WTC11 (cell line): ENCODE data around the gene SPRYD7.

Experiments
- ATF1 ChIP-seq: sonication (generic); formaldehyde crosslinking; IDR thresholded peaks from 2 replicates; pipeline ENCODE4 v1.8.1; 2023; ENCODE audit warnings: mild to moderate bottlenecking, moderate library complexity, missing genetic modification reagents
- CREB1 ChIP-seq: sonication (generic); formaldehyde crosslinking; IDR thresholded peaks from 2 replicates; pipeline ENCODE4 v1.8.0; 2023; ENCODE audit warnings: mild to moderate bottlenecking, missing genetic modification reagents
- E2F1 ChIP-seq: sonication (generic); formaldehyde crosslinking; IDR thresholded peaks from 2 replicates; pipeline ENCODE4 v1.8.0; 2022; ENCODE audit warnings: mild to moderate bottlenecking, missing genetic modification reagents
- ETV6 ChIP-seq: sonication (generic); formaldehyde crosslinking; IDR thresholded peaks from 2 replicates; pipeline ENCODE4 v1.8.1; 2022; ENCODE audit warnings: mild to moderate bottlenecking, missing genetic modification reagents
- KAT7 ChIP-seq: sonication (generic); formaldehyde crosslinking; IDR thresholded peaks from 2 replicates; pipeline ENCODE4 v1.8.1; 2023; ENCODE audit warnings: missing genetic modification reagents, mild to moderate bottlenecking, borderline replicate concordance
- TF ChIP-seq, protein P1 (sequence below): sonication (generic); formaldehyde crosslinking; IDR thresholded peaks from 2 replicates; pipeline ENCODE4 v1.8.0; 2022; ENCODE audit warnings: mild to moderate bottlenecking, missing genetic modification reagents
- TF ChIP-seq, protein P2 (sequence below): sonication (generic); formaldehyde crosslinking; IDR thresholded peaks from 2 replicates; pipeline ENCODE4 v1.8.1; 2022; ENCODE audit warnings: mild to moderate bottlenecking, moderate library complexity, missing genetic modification reagents
- TF ChIP-seq, protein P3 (sequence below): fragments of 200-600 bp; IDR thresholded peaks from 2 replicates; pipeline ENCODE4 v1.8.0; 2022; ENCODE audit warnings: antibody characterized with exemption

DNA sequence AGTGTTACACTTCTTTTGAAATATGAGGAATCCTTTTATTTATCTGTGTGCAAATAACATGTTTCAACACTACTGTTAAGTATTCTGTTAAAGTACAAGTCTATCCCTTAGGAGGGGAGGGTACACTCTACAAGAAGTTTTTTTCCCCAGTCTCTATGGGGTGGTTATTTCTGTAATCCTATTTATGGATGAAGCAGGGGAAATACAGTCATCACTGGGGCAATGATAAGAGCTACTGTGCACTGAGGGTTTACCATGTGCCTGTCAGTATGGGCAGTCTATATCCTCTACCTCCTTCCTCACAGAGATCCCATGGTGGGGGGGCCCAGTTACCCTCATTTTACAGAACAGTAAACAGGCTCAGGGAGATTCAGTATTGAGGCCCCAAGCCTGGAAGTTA is 44.1 kb upstream of the SPRYD7 start:
- TF ChIP-seq ATF1 (no peak), KAT7 (CRISPR knock-in tag) (no peak), CREB1 (CRISPR knock-in tag) (no peak), ETV6 (CRISPR knock-in tag) (no peak), E2F1 (no peak)
- TF ChIP-seq, protein P1, sequence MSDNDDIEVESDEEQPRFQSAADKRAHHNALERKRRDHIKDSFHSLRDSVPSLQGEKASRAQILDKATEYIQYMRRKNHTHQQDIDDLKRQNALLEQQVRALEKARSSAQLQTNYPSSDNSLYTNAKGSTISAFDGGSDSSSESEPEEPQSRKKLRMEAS (CRISPR knock-in tag): no peak
- TF ChIP-seq, protein P2, sequence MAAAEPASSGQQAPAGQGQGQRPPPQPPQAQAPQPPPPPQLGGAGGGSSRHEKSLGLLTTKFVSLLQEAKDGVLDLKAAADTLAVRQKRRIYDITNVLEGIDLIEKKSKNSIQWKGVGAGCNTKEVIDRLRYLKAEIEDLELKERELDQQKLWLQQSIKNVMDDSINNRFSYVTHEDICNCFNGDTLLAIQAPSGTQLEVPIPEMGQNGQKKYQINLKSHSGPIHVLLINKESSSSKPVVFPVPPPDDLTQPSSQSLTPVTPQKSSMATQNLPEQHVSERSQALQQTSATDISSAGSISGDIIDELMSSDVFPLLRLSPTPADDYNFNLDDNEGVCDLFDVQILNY (CRISPR knock-in tag): no peak
- TF ChIP-seq, protein P3, sequence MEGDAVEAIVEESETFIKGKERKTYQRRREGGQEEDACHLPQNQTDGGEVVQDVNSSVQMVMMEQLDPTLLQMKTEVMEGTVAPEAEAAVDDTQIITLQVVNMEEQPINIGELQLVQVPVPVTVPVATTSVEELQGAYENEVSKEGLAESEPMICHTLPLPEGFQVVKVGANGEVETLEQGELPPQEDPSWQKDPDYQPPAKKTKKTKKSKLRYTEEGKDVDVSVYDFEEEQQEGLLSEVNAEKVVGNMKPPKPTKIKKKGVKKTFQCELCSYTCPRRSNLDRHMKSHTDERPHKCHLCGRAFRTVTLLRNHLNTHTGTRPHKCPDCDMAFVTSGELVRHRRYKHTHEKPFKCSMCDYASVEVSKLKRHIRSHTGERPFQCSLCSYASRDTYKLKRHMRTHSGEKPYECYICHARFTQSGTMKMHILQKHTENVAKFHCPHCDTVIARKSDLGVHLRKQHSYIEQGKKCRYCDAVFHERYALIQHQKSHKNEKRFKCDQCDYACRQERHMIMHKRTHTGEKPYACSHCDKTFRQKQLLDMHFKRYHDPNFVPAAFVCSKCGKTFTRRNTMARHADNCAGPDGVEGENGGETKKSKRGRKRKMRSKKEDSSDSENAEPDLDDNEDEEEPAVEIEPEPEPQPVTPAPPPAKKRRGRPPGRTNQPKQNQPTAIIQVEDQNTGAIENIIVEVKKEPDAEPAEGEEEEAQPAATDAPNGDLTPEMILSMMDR: no peak
